KOPT-K1 (cell line): ENCODE data around the gene SEMA6B.

Experiments used
- H3K27ac ChIP-seq: fragments of 200-600 bp; sonication (generic); 2 replicates; pipeline ENCODE4 v1.5.1; 2016; ENCODE audit warnings: antibody characterized with exemption, mild to moderate bottlenecking, low read depth, low read length; ENCODE audit not compliant: poor library complexity, severe bottlenecking
- H3K36me3 ChIP-seq: fragments of 200-600 bp; sonication (generic); 2 replicates; pipeline ENCODE4 v1.5.1; 2017; ENCODE audit warnings: antibody characterized with exemption, mild to moderate bottlenecking, low read length, moderate library complexity; ENCODE audit not compliant: insufficient read depth
- H3K9me3 ChIP-seq: fragments of 200-600 bp; sonication (generic); 2 replicates; pipeline ENCODE4 v1.5.1; 2017; ENCODE audit warnings: antibody characterized with exemption, low read length, mild to moderate bottlenecking; ENCODE audit not compliant: insufficient read depth, poor library complexity, severe bottlenecking

SEMA6B gene

GRCh38 chr19:4496304-4496703 lies 63.2 kb downstream of the SEMA6B start:
- H3K36me3 ChIP-seq = peaks cover 95% of the 10 kb centered on the region
- H3K27ac ChIP-seq = no peak overlapping the region
- no peaks in the 10 kb centered on the region for H3K9me3 ChIP-seq

- Histone ChIP-seq H3K9me3 (no peaks in the 10 kb centered on the region), H3K27ac (no peak overlapping the region), H3K36me3 (peaks cover 93% of the 10 kb centered on the region)
These were observed 64.0 kb downstream of the SEMA6B start for GRCh38 chr19:4495471-4495870.

- Histone ChIP-seq H3K27ac (no peak overlapping the region), H3K9me3 (no peaks in the 10 kb centered on the region), H3K36me3 (peaks cover 93% of the 10 kb centered on the region)
These were observed 64.8 kb downstream of the SEMA6B start for GRCh38 chr19:4494691-4495064.

DNA sequence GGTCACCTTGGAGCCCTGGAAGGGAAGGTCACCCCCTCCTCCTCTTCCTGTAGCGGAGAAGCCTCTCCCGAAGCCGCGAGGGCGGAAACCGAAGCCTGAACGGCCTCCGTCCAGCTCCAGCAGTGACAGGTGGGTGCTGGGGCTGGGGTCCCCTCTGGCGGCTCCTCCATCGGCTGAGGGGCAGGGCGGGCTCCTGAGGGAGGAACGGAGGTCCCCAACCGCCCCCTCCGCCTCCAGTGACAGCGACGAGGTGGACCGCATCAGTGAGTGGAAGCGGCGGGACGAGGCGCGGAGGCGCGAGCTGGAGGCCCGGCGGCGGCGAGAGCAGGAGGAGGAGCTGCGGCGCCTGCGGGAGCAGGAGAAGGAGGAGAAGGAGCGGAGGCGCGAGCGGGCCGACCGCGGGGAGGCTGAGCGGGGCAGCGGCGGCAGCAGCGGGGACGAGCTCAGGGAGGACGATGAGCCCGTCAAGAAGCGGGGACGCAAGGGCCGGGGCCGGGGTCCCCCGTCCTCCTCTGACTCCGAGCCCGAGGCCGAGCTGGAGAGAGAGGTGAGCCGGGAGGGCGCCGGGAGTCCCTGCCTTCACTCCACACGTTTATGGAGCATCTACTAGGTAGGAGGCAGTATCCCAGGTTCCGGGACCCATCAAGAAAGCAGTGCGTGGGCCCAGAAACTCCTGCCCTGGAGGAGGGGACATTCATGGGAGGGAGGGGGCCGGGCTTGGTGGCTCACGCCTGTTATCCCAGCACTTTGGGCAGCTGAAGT lies 65.4 kb downstream of the SEMA6B start:
- Histone ChIP-seq H3K36me3 (peaks cover 93% of the 10 kb centered on the region), H3K9me3 (no peaks in the 10 kb centered on the region), H3K27ac (no peak overlapping the region)

DNA sequence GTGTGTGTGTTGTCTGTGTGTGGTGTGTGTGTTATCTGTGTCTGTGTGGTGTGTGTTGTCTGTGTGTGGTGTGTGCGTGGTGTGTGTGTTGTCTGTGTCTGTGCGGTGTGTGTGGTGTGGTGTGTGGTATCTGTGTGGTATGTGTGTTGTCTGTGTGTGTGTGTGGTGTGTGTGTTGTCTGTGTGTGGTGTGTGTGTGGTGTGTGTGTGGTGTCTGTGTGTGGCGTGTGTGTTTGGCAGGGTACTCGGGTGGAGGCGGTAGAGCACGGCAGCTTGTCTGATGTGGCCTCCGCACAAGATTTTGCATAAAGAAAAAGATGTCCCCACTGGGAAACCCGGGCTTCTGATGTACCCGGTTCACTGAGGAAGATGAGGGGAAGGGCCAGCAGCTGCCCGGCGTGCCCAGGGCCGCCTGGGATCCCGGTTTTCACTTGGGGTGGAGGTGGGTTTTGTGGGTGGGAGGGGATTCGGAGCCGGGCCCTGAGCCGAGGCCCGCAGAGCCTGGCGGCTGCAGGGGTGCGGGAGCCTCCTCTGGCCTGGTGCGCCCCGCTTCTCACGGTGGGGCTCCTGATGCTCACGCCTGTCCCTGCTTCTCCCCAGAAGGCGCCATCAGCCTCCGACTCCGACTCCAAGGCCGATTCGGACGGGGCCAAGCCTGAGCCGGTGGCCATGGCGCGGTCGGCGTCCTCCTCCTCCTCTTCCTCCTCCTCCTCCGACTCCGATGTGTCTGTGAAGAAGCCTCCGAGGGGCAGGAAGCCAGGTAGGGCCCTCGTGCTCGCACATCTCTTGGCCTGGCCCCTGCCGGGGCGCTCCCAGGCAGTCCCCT lies 66.2 kb downstream of the SEMA6B start:
- H3K9me3 ChIP-seq = no peaks in the 10 kb centered on the region
- H3K27ac ChIP-seq = no peak overlapping the region
- H3K36me3 ChIP-seq = peaks cover 96% of the 10 kb centered on the region
